PC-9 (cell line): ENCODE results near the gene TCEAL4. TPM values are rescaled to one million over a fixed set of nuclear protein-coding genes. Genes with fewer than 3 reads are reported as not detected.

Experiments used
- BruUV-seq: library from RNA; stranded (reverse); fragments of 400-500 nt; replicated peaks from 2 replicates; lab custom pipeline; 2021; lab: Mats Ljungman, UMichigan
- CTCF ChIA-PET: fragments of 300-600 bp; sonication (Branson Sonifier 250); formaldehyde crosslinking; loops from one replicate; lab custom pipeline; 2022; ENCODE audit warnings: antibody characterized with exemption; lab: Charles Lee
- POLR2A ChIA-PET: fragments of 300-600 bp; sonication (Branson Sonifier 250); formaldehyde crosslinking; loops from one replicate; lab custom pipeline; 2022; ENCODE audit warnings: antibody characterized with exemption; ENCODE audit not compliant: unreplicated experiment; lab: Charles Lee
- DNase-seq, 2 experiments: peaks; one replicate each; pipeline versions ENCODE4 v3.0.0 to v3.0.0-alpha.2; 2015 to 2022; ENCODE audit warnings: mixed read lengths in 1 of 2
- H2AFZ ChIP-seq: fragments of 200-600 bp; sonication (generic); 2 replicates; pipeline ENCODE4 v1.8.1; 2017; ENCODE audit warnings: antibody characterized with exemption
- H3F3A ChIP-seq: fragments of 200-600 bp; sonication (generic); 2 replicates; pipeline ENCODE4 v1.8.1; 2017; ENCODE audit warnings: antibody characterized with exemption, mild to moderate bottlenecking, low read depth; ENCODE audit not compliant: insufficient read depth
- H3K27ac ChIP-seq: fragments of 200-600 bp; sonication (generic); 2 replicates; pipeline ENCODE4 v1.6.1; 2016; ENCODE audit warnings: mixed run types
- H3K27me3 ChIP-seq: fragments of 200-600 bp; sonication (generic); 2 replicates; pipeline ENCODE4 v1.6.1; 2016; ENCODE audit warnings: low read depth, mixed run types; ENCODE audit not compliant: insufficient read depth
- H3K36me3 ChIP-seq: fragments of 200-600 bp; sonication (generic); 2 replicates; pipeline ENCODE4 v1.6.1; 2016; ENCODE audit warnings: low read depth, mixed run types
- H3K4me1 ChIP-seq: fragments of 200-600 bp; sonication (generic); replicated peaks from 2 replicates; pipeline ENCODE4 v1.6.1; 2016; ENCODE audit warnings: mixed run types; ENCODE audit not compliant: insufficient read depth
- H3K4me2 ChIP-seq: fragments of 200-600 bp; sonication (generic); 2 replicates; pipeline ENCODE4 v1.6.1; 2017; ENCODE audit warnings: mixed run types
- H3K4me3 ChIP-seq: fragments of 200-600 bp; sonication (generic); 2 replicates; pipeline ENCODE4 v1.6.1; 2016; ENCODE audit warnings: mixed run types
- H3K79me2 ChIP-seq: fragments of 200-600 bp; sonication (generic); 2 replicates; pipeline ENCODE4 v1.6.1; 2017; ENCODE audit warnings: low read depth, mixed run types
- H3K9me2 ChIP-seq: fragments of 200-600 bp; sonication (generic); 2 replicates; pipeline ENCODE4 v1.8.1; 2017; ENCODE audit warnings: mild to moderate bottlenecking; ENCODE audit not compliant: insufficient read depth
- H3K9me3 ChIP-seq: fragments of 200-600 bp; sonication (generic); 2 replicates; pipeline ENCODE4 v1.8.1; 2016; ENCODE audit warnings: low read depth; ENCODE audit not compliant: insufficient read depth
- H4K20me1 ChIP-seq: fragments of 200-600 bp; sonication (generic); 2 replicates; pipeline ENCODE4 v1.8.1; 2017; ENCODE audit not compliant: insufficient read depth
- CTCF ChIP-seq: fragments of 200-600 bp; sonication (generic); conservative IDR thresholded peaks from 2 replicates; pipeline ENCODE4 v1.6.1; 2017; ENCODE audit warnings: mixed run types, antibody characterized with exemption, mild to moderate bottlenecking, moderate library complexity
- EZH2 ChIP-seq: fragments of 200-600 bp; sonication (generic); IDR thresholded peaks from 2 replicates; pipeline ENCODE4 v1.8.0; 2017; ENCODE audit warnings: antibody characterized with exemption, low read depth
- intact Hi-C: fragments of 100-400 bp; cut with micrococcal nuclease; formaldehyde crosslinking; loops from one replicate; pipeline ENCODE4 v1.10.0; 2022; ENCODE audit not compliant: unreplicated experiment
- total RNA-seq: library from RNA; stranded (reverse); gene quantifications from 2 replicates; pipeline ENCODE4 v1.2.3, GENCODE V29; 2021

Gene TCEAL4
- total RNA-seq, 1 experiment from 2014 or later: 42.9 TPM

DNA sequence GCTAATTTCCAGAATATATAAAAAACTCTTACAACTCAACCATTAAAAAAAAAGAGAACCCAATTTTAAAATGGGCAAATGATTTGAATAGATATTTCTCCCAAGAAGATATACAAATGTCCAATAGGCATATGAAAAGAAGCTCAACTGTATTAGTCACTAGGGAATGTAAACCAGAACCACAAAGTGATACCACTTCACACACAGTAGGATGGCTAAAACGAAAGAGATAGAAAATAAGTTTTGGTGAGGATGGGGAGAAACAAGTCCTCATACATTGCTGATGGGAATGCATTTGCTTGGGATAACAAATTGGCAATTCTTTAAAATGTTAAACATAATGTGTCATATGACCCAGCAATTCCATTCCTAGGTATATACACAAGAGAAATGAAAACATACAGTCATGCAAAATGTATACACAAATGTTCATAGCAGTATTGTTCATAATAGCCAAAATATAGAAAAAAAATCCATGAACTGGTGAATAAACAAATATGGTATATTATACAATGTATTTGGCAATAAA, 28.1 kb downstream of the TCEAL4 start:
- no peak overlapping the region for H3K4me2 ChIP-seq
- peak overlapping the region; percentile 86 for H3K27ac ChIP-seq
- no peaks in the 10 kb centered on the region for H3K27me3 ChIP-seq
- H3K9me2 ChIP-seq: no peaks in the 10 kb centered on the region
- H3K4me1 ChIP-seq: peaks cover 43% of the 10 kb centered on the region
- ChIA-PET CTCF (no interaction called here), POLR2A (no interaction called here)
- H3K4me3 ChIP-seq: no peak overlapping the region
- no peaks in the 10 kb centered on the region for H4K20me1 ChIP-seq
- H3F3A ChIP-seq: peaks cover 22% of the 10 kb centered on the region
- intact Hi-C loops: no loop called here
- TF ChIP-seq CTCF (no peak), EZH2 (no peak)
- DNase-seq: no peak
- no TSS peak for BruUV-seq
- H3K36me3 ChIP-seq: peaks cover 4% of the 10 kb centered on the region; the same call in 1 of the 2 replicates
- H3K9me3 ChIP-seq: peaks cover 6% of the 10 kb centered on the region; the same call in 1 of the 2 replicates
- no peak overlapping the region for H2AFZ ChIP-seq
- H3K79me2 ChIP-seq: peaks cover 3% of the 10 kb centered on the region; the same call in 1 of the 2 replicates

- H3K27ac ChIP-seq: peak overlapping the region; percentile 86
- ChIA-PET POLR2A (interaction anchor here (0.6 kb wide), 2 partner anchors 15 to 52 kb away, joined by 3 to 9 read pairs; no protein-coding TSS in a partner anchor), CTCF (interaction anchor here (0.7 kb wide), 1 partner anchor 15 kb away, joined by 4 read pairs; no protein-coding TSS in a partner anchor)
- no peaks in the 10 kb centered on the region for H3K9me2 ChIP-seq
- BruUV-seq: no TSS peak
- H3K9me3 ChIP-seq: peaks cover 6% of the 10 kb centered on the region; the same call in 1 of the 2 replicates
- peaks cover 9% of the 10 kb centered on the region for H3K79me2 ChIP-seq
- peak overlapping the region; percentile 54 for H3K4me2 ChIP-seq
- no peaks in the 10 kb centered on the region for H3K27me3 ChIP-seq
- peaks cover 43% of the 10 kb centered on the region for H3K4me1 ChIP-seq
- peaks cover 4% of the 10 kb centered on the region; the same call in 1 of the 2 replicates for H3K36me3 ChIP-seq
- no peaks in the 10 kb centered on the region for H4K20me1 ChIP-seq
- H3F3A ChIP-seq: peaks cover 22% of the 10 kb centered on the region
- no peak for TF ChIP-seq EZH2
- TF ChIP-seq CTCF: no peak
- no peak overlapping the region for H2AFZ ChIP-seq
- H3K4me3 ChIP-seq: no peak overlapping the region
- intact Hi-C loops: loop anchor here (5.0 kb wide), 1 partner anchor 42 kb away; no protein-coding TSS in a partner anchor
- peak; percentile 52 to 81 for DNase-seq
These were observed 29.7 kb downstream of the TCEAL4 start for GRCh38 chrX:103614999-103615398.

DNA sequence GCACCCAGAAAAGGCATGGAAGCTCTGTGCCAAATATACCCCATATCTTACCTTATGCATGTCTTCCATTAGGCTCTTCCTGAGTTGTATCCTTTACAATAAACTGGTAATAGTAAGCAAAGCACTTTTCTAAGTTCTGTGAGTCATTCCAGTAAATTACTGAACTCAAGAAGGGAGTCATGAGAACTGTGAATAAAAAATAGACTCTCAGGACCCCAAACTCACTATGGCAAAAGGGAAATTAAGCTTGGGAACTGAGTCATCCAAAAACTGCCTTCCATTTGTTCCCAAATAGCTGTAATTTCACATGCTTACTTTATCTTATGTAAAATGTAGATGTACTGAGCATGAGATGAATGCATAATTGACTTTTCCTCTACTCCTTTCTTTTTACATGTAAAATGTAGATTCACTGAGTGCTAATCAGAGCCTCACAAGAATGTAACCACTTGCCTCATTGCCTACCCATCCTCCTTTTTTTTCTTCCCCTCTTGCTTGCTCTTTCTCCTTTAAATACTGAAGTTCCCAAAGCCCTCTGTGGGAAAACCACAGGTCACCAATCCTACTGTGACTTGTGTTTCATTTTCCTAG, 30.6 kb downstream of the TCEAL4 start:
- H3K4me3 ChIP-seq: no peak overlapping the region
- H2AFZ ChIP-seq: no peak overlapping the region
- peaks cover 22% of the 10 kb centered on the region for H3F3A ChIP-seq
- peaks cover 9% of the 10 kb centered on the region for H3K79me2 ChIP-seq
- H3K27ac ChIP-seq: peak overlapping the region; percentile 86
- H3K36me3 ChIP-seq: peaks cover 4% of the 10 kb centered on the region; the same call in 1 of the 2 replicates
- H3K9me2 ChIP-seq: no peaks in the 10 kb centered on the region
- intact Hi-C loops: loop anchor here (5.0 kb wide), 1 partner anchor 41 kb away; no protein-coding TSS in a partner anchor
- DNase-seq: no peak
- no peaks in the 10 kb centered on the region for H4K20me1 ChIP-seq
- ChIA-PET CTCF (interaction anchor here (0.7 kb wide), 1 partner anchor 14 kb away, joined by 4 read pairs; no protein-coding TSS in a partner anchor), POLR2A (no interaction called here)
- H3K4me1 ChIP-seq: peaks cover 43% of the 10 kb centered on the region
- H3K27me3 ChIP-seq: no peaks in the 10 kb centered on the region
- TF ChIP-seq CTCF (no peak), EZH2 (no peak)
- peaks cover 6% of the 10 kb centered on the region; the same call in 1 of the 2 replicates for H3K9me3 ChIP-seq
- 0 out of 2 replicates have a peak overlapping the region, but pooled peaks have one; percentile 54 for H3K4me2 ChIP-seq
- no TSS peak for BruUV-seq
